RWPE1 (cell line): ENCODE measurements around the gene EIF4A3.

Experiments used
- CTCF ChIA-PET: fragments of 350-600 bp; sonication (Branson Sonifier 250); formaldehyde crosslinking; extraction: SDS; loops from one replicate; lab custom pipeline; 2021; lab: Yijun Ruan, JAX
- POLR2A ChIA-PET: fragments of 400-600 bp; formaldehyde crosslinking; extraction: SDS; loops from one replicate; lab custom pipeline; 2020; ENCODE audit warnings: antibody characterized with exemption; ENCODE audit not compliant: low non-redundant PET; lab: Yijun Ruan, JAX
- DNase-seq: peaks from one replicate; pipeline ENCODE4 v3.0.0; 2012; ENCODE audit warnings: low spot score
- H3K27ac ChIP-seq: fragments of 450-650 bp; 2 replicates; pipeline ENCODE4 v1.5.1; 2017
- CTCF ChIP-seq: fragments of 450-650 bp; conservative IDR thresholded peaks from 2 replicates; pipeline ENCODE4 v1.5.1; 2017; ENCODE audit warnings: low read depth, mild to moderate bottlenecking

EIF4A3 gene

GRCh38 chr17:80106176-80106575 lies 40.8 kb downstream of the EIF4A3 start:
- H3K27ac ChIP-seq: no peak overlapping the region
- no peak for DNase-seq
- TF ChIP-seq CTCF: no peak
- ChIA-PET CTCF (interaction anchor here (0.7 kb wide), 1 partner anchor 299 kb away, joined by 5 read pairs; no protein-coding TSS in a partner anchor), POLR2A (no interaction called here)

GRCh38 chr17:80105762-80106161 lies 41.2 kb downstream of the EIF4A3 start:
- DNase-seq: no peak

GRCh38 chr17:80104956-80105375 lies 42.0 kb downstream of the EIF4A3 start:
- peak overlapping the region; percentile 83 for H3K27ac ChIP-seq
- no peak for TF ChIP-seq CTCF
- ChIA-PET CTCF (interaction anchor here (0.7 kb wide), 2 partner anchors 41 to 526 kb away, joined by 3 to 4 read pairs; no protein-coding TSS in a partner anchor), POLR2A (no interaction called here)
- DNase-seq: no peak

More at GRCh38 chr17:80105762-80106161, 41.2 kb downstream of the EIF4A3 start:
- CTCF ChIA-PET: interaction anchor here (0.7 kb wide), 1 partner anchor 40 kb away, joined by 3 read pairs; no protein-coding TSS in a partner anchor
- no peak overlapping the region for H3K27ac ChIP-seq
- POLR2A ChIA-PET: no interaction called here
- TF ChIP-seq CTCF: no peak

- ChIA-PET CTCF (interaction anchor here (0.5 to 0.7 kb wide), 2 partner anchors 112 to 527 kb away, joined by 3 to 4 read pairs; no protein-coding TSS in a partner anchor), POLR2A (interaction anchor here (0.5 kb wide), 1 partner anchor 69 kb away, joined by 3 read pairs; no protein-coding TSS in a partner anchor)
- H3K27ac ChIP-seq: peak overlapping the region; percentile 83
- no peak for TF ChIP-seq CTCF
- no peak for DNase-seq
Measured at GRCh38 chr17:80104321-80104955, 42.5 kb downstream of the EIF4A3 start.

GRCh38 chr17:80103449-80104085 lies 43.4 kb downstream of the EIF4A3 start:
- ChIA-PET POLR2A (interaction anchor here (0.5 kb wide), 1 partner anchor 70 kb away, joined by 3 read pairs; no protein-coding TSS in a partner anchor), CTCF (interaction anchor here (0.5 to 0.6 kb wide), 2 partner anchors 111 to 188 kb away, joined by 3 read pairs; no protein-coding TSS in a partner anchor)
- peak overlapping the region; percentile 83 for H3K27ac ChIP-seq
- TF ChIP-seq CTCF: no peak
- DNase-seq: no peak

- H3K27ac ChIP-seq: peak overlapping the region; percentile 83
- POLR2A ChIA-PET: no interaction called here
- TF ChIP-seq CTCF: no peak
- DNase-seq: peak; percentile 30
- CTCF ChIA-PET: interaction anchor here (0.6 kb wide), 2 partner anchors 11 to 189 kb away, joined by 3 read pairs; no protein-coding TSS in a partner anchor
Measured at GRCh38 chr17:80102664-80103448, 44.1 kb downstream of the EIF4A3 start.
